Measurements from ENCODE around the gene THAP5.

Gene THAP5

GRCh38 chr7:108569381-108570145 lies at the start of gene THAP5, which contains the start of gene DNAJB9:
Gene THAP5 (minus strand): TSS chr7:108569706. CDS start chr7:108569569, 137 bp downstream.
Gene DNAJB9 (plus strand): TSS chr7:108569874. CDS start chr7:108571727, 1,853 bp downstream.
- DNase-seq (ENCODE audit: low spot score): peak; percentile 98

GRCh38 chr7:108618056-108618455 lies 48.5 kb upstream of the THAP5 start:
- no peak for DNase-seq (ENCODE audit: low spot score)

- DNase-seq (ENCODE audit: low spot score): no peak
Observed at GRCh38 chr7:108614896-108615295, 45.4 kb upstream of the THAP5 start.

GRCh38 chr7:108613949-108614381 lies 44.5 kb upstream of the THAP5 start:
- DNase-seq (ENCODE audit: low spot score): no peak

- peak; percentile 48 for DNase-seq (ENCODE audit: low spot score)
Observed at GRCh38 chr7:108613147-108613948, 43.8 kb upstream of the THAP5 start.

- DNase-seq (ENCODE audit: low spot score): no peak
Observed at GRCh38 chr7:108611268-108611667, 41.8 kb upstream of the THAP5 start.

- no peak for DNase-seq (ENCODE audit: low spot score)
Observed at GRCh38 chr7:108609643-108610042, 40.1 kb upstream of the THAP5 start.

- no peak for DNase-seq (ENCODE audit: low spot score)
Observed at GRCh38 chr7:108605559-108606201, 36.2 kb upstream of the THAP5 start.

GRCh38 chr7:108604307-108605077 lies 35.0 kb upstream of the THAP5 start:
- DNase-seq (ENCODE audit: low spot score): no peak

GRCh38 chr7:108603656-108604306 lies 34.3 kb upstream of the THAP5 start:
- DNase-seq (ENCODE audit: low spot score): no peak

GRCh38 chr7:108600399-108600798 lies 30.9 kb upstream of the THAP5 start:
- DNase-seq (ENCODE audit: low spot score): no peak

GRCh38 chr7:108598914-108599580 lies 29.5 kb upstream of the THAP5 start:
- DNase-seq (ENCODE audit: low spot score): no peak

- no peak for DNase-seq (ENCODE audit: low spot score)
Observed at GRCh38 chr7:108598153-108598552, 28.6 kb upstream of the THAP5 start.

GRCh38 chr7:108596560-108596959 lies 27.1 kb upstream of the THAP5 start:
- no peak for DNase-seq (ENCODE audit: low spot score)

GRCh38 chr7:108592646-108593201 lies 23.2 kb upstream of the THAP5 start:
- no peak for DNase-seq (ENCODE audit: low spot score)

GRCh38 chr7:108590606-108591005 lies 21.1 kb upstream of the THAP5 start:
- DNase-seq (ENCODE audit: low spot score): no peak

GRCh38 chr7:108589874-108590273 lies 20.4 kb upstream of the THAP5 start:
- no peak for DNase-seq (ENCODE audit: low spot score)

- no peak for DNase-seq (ENCODE audit: low spot score)
Observed at GRCh38 chr7:108589199-108589598, 19.7 kb upstream of the THAP5 start.

- DNase-seq (ENCODE audit: low spot score): no peak
Observed at GRCh38 chr7:108586274-108586710, 16.8 kb upstream of the THAP5 start.

GRCh38 chr7:108585843-108586242 lies 16.3 kb upstream of the THAP5 start:
- no peak for DNase-seq (ENCODE audit: low spot score)

Data from iPS-NIHi11 (cell line).